NB4 (cell line): ENCODE data around the gene EXOC6B.

Source experiments
- MYC ChIP-seq: IDR thresholded peaks from 2 replicates; pipeline ENCODE4 v1.6.1; 2011; ENCODE audit warnings: low read depth, low read length
- POLR2A ChIP-seq: IDR thresholded peaks from 2 replicates; pipeline ENCODE4 v1.6.1; 2011; ENCODE audit warnings: mild to moderate bottlenecking; ENCODE audit not compliant: insufficient read length; ENCODE audit errors: extremely low read depth
- TF ChIP-seq, protein P1 (sequence below): IDR thresholded peaks from one replicate; pipeline ENCODE4 v1.5.1; 2012; ENCODE audit warnings: low read depth, low read length
- TF ChIP-seq, protein P2 (sequence below): IDR thresholded peaks from 2 replicates; pipeline ENCODE4 v1.6.1; 2011; ENCODE audit warnings: low read depth, low read length

DNA sequence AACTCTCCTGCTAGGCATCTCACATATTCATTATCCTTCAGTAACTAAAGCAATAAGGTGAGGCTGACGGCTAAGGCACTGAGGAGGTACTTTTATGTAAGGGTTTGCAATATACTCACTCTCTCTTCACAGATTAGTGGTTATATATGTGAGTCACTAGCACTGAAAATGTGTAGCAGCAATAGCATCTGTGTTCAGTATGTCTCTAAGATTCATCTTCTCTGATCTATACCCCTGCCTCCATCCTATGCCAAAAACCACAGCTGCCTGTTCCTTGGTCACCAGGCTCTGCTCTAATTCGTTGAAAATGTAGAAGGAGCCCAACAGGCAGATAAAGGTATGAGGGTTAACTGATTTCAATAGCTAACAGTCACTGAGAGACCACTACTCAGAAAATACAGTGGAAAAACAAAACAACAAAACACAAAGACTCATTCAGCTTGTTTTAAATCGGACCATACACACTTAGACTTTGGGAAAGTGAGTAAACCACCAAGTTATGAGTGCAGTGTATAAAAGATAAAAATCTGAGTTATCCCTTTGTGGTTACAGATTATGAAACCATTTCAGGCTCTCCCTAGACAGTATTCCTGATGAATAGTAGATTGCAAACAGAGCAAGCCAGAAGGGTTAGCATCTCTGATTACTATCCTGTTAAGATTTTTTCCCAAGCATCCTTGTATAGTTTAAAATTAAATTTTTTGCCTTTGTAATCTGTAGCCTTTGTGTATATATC is 602.8 kb downstream of the EXOC6B start:
- TF ChIP-seq MYC (no peak), POLR2A (no peak)
- TF ChIP-seq, protein P1, sequence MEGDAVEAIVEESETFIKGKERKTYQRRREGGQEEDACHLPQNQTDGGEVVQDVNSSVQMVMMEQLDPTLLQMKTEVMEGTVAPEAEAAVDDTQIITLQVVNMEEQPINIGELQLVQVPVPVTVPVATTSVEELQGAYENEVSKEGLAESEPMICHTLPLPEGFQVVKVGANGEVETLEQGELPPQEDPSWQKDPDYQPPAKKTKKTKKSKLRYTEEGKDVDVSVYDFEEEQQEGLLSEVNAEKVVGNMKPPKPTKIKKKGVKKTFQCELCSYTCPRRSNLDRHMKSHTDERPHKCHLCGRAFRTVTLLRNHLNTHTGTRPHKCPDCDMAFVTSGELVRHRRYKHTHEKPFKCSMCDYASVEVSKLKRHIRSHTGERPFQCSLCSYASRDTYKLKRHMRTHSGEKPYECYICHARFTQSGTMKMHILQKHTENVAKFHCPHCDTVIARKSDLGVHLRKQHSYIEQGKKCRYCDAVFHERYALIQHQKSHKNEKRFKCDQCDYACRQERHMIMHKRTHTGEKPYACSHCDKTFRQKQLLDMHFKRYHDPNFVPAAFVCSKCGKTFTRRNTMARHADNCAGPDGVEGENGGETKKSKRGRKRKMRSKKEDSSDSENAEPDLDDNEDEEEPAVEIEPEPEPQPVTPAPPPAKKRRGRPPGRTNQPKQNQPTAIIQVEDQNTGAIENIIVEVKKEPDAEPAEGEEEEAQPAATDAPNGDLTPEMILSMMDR = no peak
- TF ChIP-seq, protein P2, sequence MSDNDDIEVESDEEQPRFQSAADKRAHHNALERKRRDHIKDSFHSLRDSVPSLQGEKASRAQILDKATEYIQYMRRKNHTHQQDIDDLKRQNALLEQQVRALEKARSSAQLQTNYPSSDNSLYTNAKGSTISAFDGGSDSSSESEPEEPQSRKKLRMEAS = no peak
